Transverse colon (tissue), 4 donors: ENCODE measurements around the gene LMAN1.

ENCODE experiments used
- CTCF ChIP-seq, 5 experiments: fragments of 200-600 bp in 3 of 5; fragments of 450-650 bp in 2 of 5; sonication (generic) in 3 of 5; IDR thresholded peaks; 1 replicate in 2 of 5; 2 replicates in 3 of 5; pipeline ENCODE4 v1.5.1; 2016 to 2017; ENCODE audit warnings: antibody characterized with exemption in 5 of 5, inconsistent platforms in 3 of 5, mild to moderate bottlenecking in 2 of 5, moderate library complexity in 1 of 5
- EP300 ChIP-seq: sonication (generic); formaldehyde crosslinking; IDR thresholded peaks from one replicate; pipeline ENCODE4 v1.6.1; 2017; ENCODE audit warnings: antibody characterized with exemption, low read depth
- POLR2A ChIP-seq: fragments of 450-650 bp; IDR thresholded peaks from one replicate; pipeline ENCODE4 v1.6.1; 2016; ENCODE audit warnings: antibody characterized with exemption, mild to moderate bottlenecking, moderate library complexity
- POLR2AphosphoS5 ChIP-seq, 3 donors: sonication (generic); formaldehyde crosslinking; IDR thresholded peaks; one replicate each; pipeline ENCODE4 v1.6.1; 2016; ENCODE audit warnings: antibody characterized with exemption in 3 of 3

DNA sequence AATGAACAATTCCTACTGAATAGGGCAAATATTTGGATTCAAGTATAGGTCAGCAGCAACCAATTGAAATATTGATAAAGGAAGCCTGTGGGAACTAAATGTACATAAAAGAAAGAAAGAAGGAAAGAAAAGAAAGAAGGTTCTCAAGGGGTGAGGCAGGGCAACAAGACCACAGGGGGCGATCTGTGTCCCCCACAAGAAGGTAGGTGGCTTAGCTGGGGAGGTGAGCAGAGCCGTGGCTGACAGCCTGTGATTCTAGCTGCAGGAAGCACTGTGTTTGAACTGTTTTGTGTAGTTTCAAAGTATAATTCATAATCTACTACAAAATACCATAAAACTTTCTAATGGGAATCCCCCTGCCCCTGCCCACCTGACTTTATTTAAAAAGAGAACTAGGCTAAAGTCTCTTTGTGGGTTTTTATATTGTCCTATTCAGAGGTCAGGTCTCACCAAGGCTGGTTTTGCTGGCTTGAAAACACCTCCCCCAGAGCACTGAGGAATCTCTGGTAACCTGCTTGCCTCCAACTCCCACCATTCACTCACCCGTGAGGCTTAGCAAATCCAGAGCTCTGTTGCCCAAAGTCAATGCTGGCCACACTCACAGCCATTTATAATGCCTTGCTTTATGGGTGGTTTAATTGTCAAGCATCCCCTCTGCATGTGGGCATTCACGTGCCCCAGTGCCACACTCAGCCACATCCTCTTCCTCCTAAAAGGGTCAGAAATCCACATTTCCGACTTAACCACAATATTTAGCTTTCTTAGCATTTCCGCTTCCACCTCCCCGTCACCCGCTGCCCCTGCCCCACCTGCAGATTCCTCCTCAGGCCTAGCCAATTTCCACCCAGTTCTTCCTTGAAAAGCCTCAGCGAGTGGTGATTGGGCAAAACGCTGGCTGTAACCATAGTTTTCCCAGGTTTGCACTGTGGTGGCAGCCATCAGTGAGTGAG, 36.4 kb upstream of the LMAN1 start:
- TF ChIP-seq CTCF (IDR thresholded peaks at IDR 0.05), result no peak
- no peak for TF ChIP-seq POLR2A
- TF ChIP-seq EP300, result no peak
- TF ChIP-seq POLR2AphosphoS5 (IDR thresholded peaks at IDR 0.05), result no peak
